Activated T-cell treated with anti-CD3 and anti-CD28 coated beads for 4 hours (primary cell): Measurements from ENCODE around the gene EXOC7.

ENCODE experiments used
- DNase-seq: peaks from one replicate; pipeline ENCODE4 v3.0.0-alpha.2; 2020

Gene EXOC7

GRCh38 chr17:76036497-76037261 lies 66.9 kb downstream of the EXOC7 start:
- no peak for DNase-seq

GRCh38 chr17:76034428-76035350 lies 68.9 kb downstream of the EXOC7 start:
- DNase-seq, result no peak

- no peak for DNase-seq
These were observed 70.4 kb downstream of the EXOC7 start for GRCh38 chr17:76033139-76033538.

GRCh38 chr17:76032780-76033108 lies 70.8 kb downstream of the EXOC7 start:
- no peak for DNase-seq

- no peak for DNase-seq
These were observed 71.4 kb downstream of the EXOC7 start for GRCh38 chr17:76032073-76032779.
